HG02938 (cell line): ENCODE measurements around the gene GABPB1.

ENCODE experiments used
- ATAC-seq: cut with Tn5 transposase; IDR thresholded peaks from one replicate; pipeline ENCODE4 v1.9.1; 2021; ENCODE audit warnings: mild to moderate bottlenecking, moderate library complexity; ENCODE audit not compliant: unreplicated experiment

Gene GABPB1

GRCh38 chr15:50246631-50247030 lies 108.4 kb downstream of the GABPB1 start:
- no peak for ATAC-seq

GRCh38 chr15:50244959-50245624 lies 109.9 kb downstream of the GABPB1 start:
- no peak for ATAC-seq

GRCh38 chr15:50244153-50244552 lies 110.8 kb downstream of the GABPB1 start:
- no peak for ATAC-seq

- no peak for ATAC-seq
Measured at GRCh38 chr15:50241684-50242450, 113.1 kb downstream of the GABPB1 start.

- no peak for ATAC-seq
Measured at GRCh38 chr15:50238255-50238654, 116.7 kb downstream of the GABPB1 start.

- no peak for ATAC-seq
Measured at GRCh38 chr15:50236433-50236832, 118.6 kb downstream of the GABPB1 start.

GRCh38 chr15:50235794-50236193 lies 119.2 kb downstream of the GABPB1 start:
- ATAC-seq = no peak

- ATAC-seq = no peak
Measured at GRCh38 chr15:50234764-50235163, 120.2 kb downstream of the GABPB1 start.

GRCh38 chr15:50233192-50233736 lies 121.7 kb downstream of the GABPB1 start:
- no peak for ATAC-seq

GRCh38 chr15:50232791-50233190 lies 122.2 kb downstream of the GABPB1 start:
- ATAC-seq = no peak

- no peak for ATAC-seq
Measured at GRCh38 chr15:50231761-50232160, 123.2 kb downstream of the GABPB1 start.

GRCh38 chr15:50229336-50229735 lies 125.7 kb downstream of the GABPB1 start:
- no peak for ATAC-seq

GRCh38 chr15:50228866-50229265 lies 126.1 kb downstream of the GABPB1 start:
- no peak for ATAC-seq

GRCh38 chr15:50227076-50227475 lies 127.9 kb downstream of the GABPB1 start:
- ATAC-seq = no peak

GRCh38 chr15:50225938-50226337 lies 129.1 kb downstream of the GABPB1 start:
- no peak for ATAC-seq
